Fibroblast of lung (primary cell): ENCODE measurements around the gene FILIP1L. TPM values are rescaled to one million over a fixed set of nuclear protein-coding genes. Genes with fewer than 3 reads are reported as not detected.

Experiments used
- DNase-seq, 2 donors: peaks; one replicate each; pipeline versions ENCODE4 v3.0.0 to v3.0.0-alpha.2; 2010; ENCODE audit warnings: low read depth in 2 of 2
- H2AFZ ChIP-seq: 2 replicates; pipeline ENCODE4 v1.5.1; 2012; ENCODE audit warnings: low read length, control low read depth, inconsistent platforms
- H3K27ac ChIP-seq: 2 replicates; pipeline ENCODE4 v1.5.1; 2011; ENCODE audit warnings: low read length, control low read depth; ENCODE audit not compliant: insufficient read depth
- H3K27me3 ChIP-seq: 2 replicates; pipeline ENCODE4 v1.5.1; 2011; ENCODE audit warnings: mild to moderate bottlenecking, low read length; ENCODE audit not compliant: control insufficient read depth, insufficient read depth
- H3K36me3 ChIP-seq: 2 replicates; pipeline ENCODE4 v1.5.1; 2011; ENCODE audit warnings: low read length; ENCODE audit not compliant: control insufficient read depth, insufficient read depth
- H3K4me1 ChIP-seq: 2 replicates; pipeline ENCODE4 v1.5.1; 2011; ENCODE audit warnings: low read length; ENCODE audit not compliant: control insufficient read depth, insufficient read depth; ENCODE audit errors: extremely low read depth
- H3K4me2 ChIP-seq: 2 replicates; pipeline ENCODE4 v1.5.1; 2011; ENCODE audit warnings: low read length, control low read depth; ENCODE audit not compliant: insufficient read depth; ENCODE audit errors: extremely low read depth
- H3K4me3 ChIP-seq, 4 experiments: fragments of 200-600 bp in 1 of 4; sonication (generic) in 1 of 4; replicated peaks in 1 of 4; 2 replicates each; pipeline ENCODE4 v1.5.1; 2011 to 2016; ENCODE audit warnings: low read length in 4 of 4, low read depth in 3 of 4, mild to moderate bottlenecking in 3 of 4, control low read depth in 2 of 4, inconsistent platforms in 1 of 4, mixed read lengths in 1 of 4; ENCODE audit not compliant: insufficient read depth in 1 of 4; ENCODE audit errors: control extremely low read depth in 1 of 4
- H3K79me2 ChIP-seq: 2 replicates; pipeline ENCODE4 v1.5.1; 2012; ENCODE audit warnings: mild to moderate bottlenecking, low read length, inconsistent platforms; ENCODE audit not compliant: control insufficient read depth, insufficient read depth
- H3K9ac ChIP-seq: 2 replicates; pipeline ENCODE4 v1.5.1; 2011; ENCODE audit warnings: mild to moderate bottlenecking, low read length, control low read depth; ENCODE audit not compliant: insufficient read depth
- H3K9me3 ChIP-seq: 2 replicates; pipeline ENCODE4 v1.5.1; 2012; ENCODE audit warnings: low read depth, low read length; ENCODE audit not compliant: control insufficient read depth, insufficient read depth
- H4K20me1 ChIP-seq: 2 replicates; pipeline ENCODE4 v1.5.1; 2011; ENCODE audit warnings: low read length; ENCODE audit not compliant: control insufficient read depth, insufficient read depth; ENCODE audit errors: extremely low read depth
- CTCF ChIP-seq, 2 donors: IDR thresholded peaks in 1 of 2; conservative IDR thresholded peaks in 1 of 2; 1 replicate in 1 of 2; 2 replicates in 1 of 2; pipeline ENCODE4 v1.5.1; 2011 to 2012; ENCODE audit warnings: low read length in 2 of 2, control low read depth in 1 of 2, inconsistent platforms in 1 of 2, low read depth in 1 of 2, mild to moderate bottlenecking in 1 of 2
- EZH2 ChIP-seq: IDR thresholded peaks from 2 replicates; pipeline ENCODE4 v1.5.1; 2012; ENCODE audit warnings: low read length, control low read depth, mild to moderate bottlenecking; ENCODE audit errors: missing control alignments
- polyA plus RNA-seq, 2 donors: library from polyadenylated mRNA; depleted of rRNA in 1 of 2; stranded (reverse) in 1 of 2; unstranded in 1 of 2; fragments of >200 nt; gene quantifications; 2 replicates each; pipeline ENCODE4 v1.2.1, GENCODE V29; 2011 to 2012; ENCODE audit warnings: missing spikeins in 1 of 2
- total RNA-seq: library from RNA; depleted of rRNA; stranded (reverse); fragments of >200 nt; gene quantifications from 2 replicates; pipeline ENCODE4 v1.2.1, GENCODE V29; 2014

Gene FILIP1L
- total and polyA plus RNA-seq, 2 donors (not counting 1 experiment from before 2014, with no cell fraction given) = 92.8 to 126 TPM

GRCh38 chr3:100084100-100084806, 30.0 kb downstream of the FILIP1L start:
- DNase-seq = no peak
- Histone ChIP-seq H3K4me3 (no peak overlapping the region), H3K27me3 (no peaks in the 10 kb centered on the region), H4K20me1 (no peaks in the 10 kb centered on the region), H2AFZ (no peak overlapping the region), H3K4me2 (no peak overlapping the region), H3K9me3 (no peaks in the 10 kb centered on the region), H3K79me2 (no peaks in the 10 kb centered on the region), H3K4me1 (peaks cover 3% of the 10 kb centered on the region), H3K9ac (no peak overlapping the region), H3K36me3 (no peaks in the 10 kb centered on the region), H3K27ac (no peak overlapping the region)
- TF ChIP-seq EZH2 = no peak
- no peak for TF ChIP-seq CTCF (conservative IDR thresholded peaks at IDR 0.05 in 1 of 2, IDR thresholded peaks at IDR 0.05 in 1 of 2; ENCODE audit: low read depth in 1 of 2, low read length in 2 of 2)

- H3K9ac ChIP-seq = no peak overlapping the region
- TF ChIP-seq EZH2 (no peak), CTCF (conservative IDR thresholded peaks at IDR 0.05 in 1 of 2, IDR thresholded peaks at IDR 0.05 in 1 of 2; ENCODE audit: low read depth in 1 of 2, low read length in 2 of 2) (no peak)
- H2AFZ ChIP-seq = no peak overlapping the region
- H3K4me2 ChIP-seq = no peak overlapping the region
- H3K4me1 ChIP-seq = peaks cover 3% of the 10 kb centered on the region
- H3K4me3 ChIP-seq = no peak overlapping the region
- H3K27me3 ChIP-seq = no peaks in the 10 kb centered on the region
- H3K36me3 ChIP-seq = no peaks in the 10 kb centered on the region
- no peak overlapping the region for H3K27ac ChIP-seq
- no peak for DNase-seq
- H3K9me3 ChIP-seq = no peaks in the 10 kb centered on the region
- H3K79me2 ChIP-seq = no peaks in the 10 kb centered on the region
- H4K20me1 ChIP-seq = no peaks in the 10 kb centered on the region
These were observed 31.1 kb downstream of the FILIP1L start for GRCh38 chr3:100083209-100083608.

GRCh38 chr3:100082714-100083113, 31.6 kb downstream of the FILIP1L start:
- TF ChIP-seq CTCF (conservative IDR thresholded peaks at IDR 0.05 in 1 of 2, IDR thresholded peaks at IDR 0.05 in 1 of 2; ENCODE audit: low read depth in 1 of 2, low read length in 2 of 2) (no peak), EZH2 (no peak)
- no peaks in the 10 kb centered on the region for H3K27me3 ChIP-seq
- H3K4me2 ChIP-seq = no peak overlapping the region
- H4K20me1 ChIP-seq = no peaks in the 10 kb centered on the region
- no peaks in the 10 kb centered on the region for H3K36me3 ChIP-seq
- peaks cover 3% of the 10 kb centered on the region for H3K4me1 ChIP-seq
- no peak overlapping the region for H2AFZ ChIP-seq
- no peak overlapping the region for H3K4me3 ChIP-seq
- no peak overlapping the region for H3K9ac ChIP-seq
- H3K27ac ChIP-seq = no peak overlapping the region
- DNase-seq = peak in 1 of 2 donors; percentile 62
- H3K79me2 ChIP-seq = no peaks in the 10 kb centered on the region
- no peaks in the 10 kb centered on the region for H3K9me3 ChIP-seq
